ENCODE measurements around the gene ATG2B.

The ATG2B gene

GRCh38 chr14:96398921-96399320 is 35.8 kb upstream of the ATG2B start:
- Histone ChIP-seq H3K9ac (no peak overlapping the region), H3K4me2 (ENCODE audit: low read length) (no peak overlapping the region), H2AFZ (no peak overlapping the region), H3K4me1 (no peaks in the 10 kb centered on the region), H3K27me3 (ENCODE audit: control insufficient read depth, insufficient read depth, low read length) (no peaks in the 10 kb centered on the region), H3K9me3 (ENCODE audit: control insufficient read depth, low read length) (no peaks in the 10 kb centered on the region), H3K4me3 (ENCODE audit: low read depth, low read length) (no peak overlapping the region), H3K79me2 (no peaks in the 10 kb centered on the region), H3K27ac (no peak overlapping the region), H3K36me3 (ENCODE audit: control insufficient read depth, insufficient read depth, low read length) (no peaks in the 10 kb centered on the region)
- TF ChIP-seq CTCF (IDR thresholded peaks at IDR 0.05), result no peak

- H3K4me2 ChIP-seq (ENCODE audit: low read length), result no peak overlapping the region
- no peaks in the 10 kb centered on the region for H3K79me2 ChIP-seq
- no peak overlapping the region for H2AFZ ChIP-seq
- no peaks in the 10 kb centered on the region for H3K4me1 ChIP-seq
- H3K4me3 ChIP-seq (ENCODE audit: low read depth, low read length), result no peak overlapping the region
- no peak overlapping the region for H3K27ac ChIP-seq
- H3K36me3 ChIP-seq (ENCODE audit: control insufficient read depth, insufficient read depth, low read length), result no peaks in the 10 kb centered on the region
- H3K27me3 ChIP-seq (ENCODE audit: control insufficient read depth, insufficient read depth, low read length), result no peaks in the 10 kb centered on the region
- no peaks in the 10 kb centered on the region for H3K9me3 ChIP-seq (ENCODE audit: control insufficient read depth, low read length)
- no peak overlapping the region for H3K9ac ChIP-seq
- no peak for TF ChIP-seq CTCF (IDR thresholded peaks at IDR 0.05)
Measured at GRCh38 chr14:96398432-96398831, 35.3 kb upstream of the ATG2B start.

GRCh38 chr14:96394047-96394815 is 31.1 kb upstream of the ATG2B start:
- Histone ChIP-seq H3K4me2 (ENCODE audit: low read length) (no peak overlapping the region), H3K4me3 (ENCODE audit: low read depth, low read length) (no peak overlapping the region), H3K36me3 (ENCODE audit: control insufficient read depth, insufficient read depth, low read length) (no peaks in the 10 kb centered on the region), H2AFZ (no peak overlapping the region), H3K79me2 (no peaks in the 10 kb centered on the region), H3K9ac (no peak overlapping the region), H3K27me3 (ENCODE audit: control insufficient read depth, insufficient read depth, low read length) (no peaks in the 10 kb centered on the region), H3K27ac (no peak overlapping the region), H3K9me3 (ENCODE audit: control insufficient read depth, low read length) (no peaks in the 10 kb centered on the region), H3K4me1 (no peaks in the 10 kb centered on the region)
- TF ChIP-seq CTCF (IDR thresholded peaks at IDR 0.05), result no peak

GRCh38 chr14:96393071-96393691 is 30.0 kb upstream of the ATG2B start:
- H3K27ac ChIP-seq, result no peak overlapping the region
- no peaks in the 10 kb centered on the region for H3K27me3 ChIP-seq (ENCODE audit: control insufficient read depth, insufficient read depth, low read length)
- no peak for TF ChIP-seq CTCF (IDR thresholded peaks at IDR 0.05)
- H3K79me2 ChIP-seq, result no peaks in the 10 kb centered on the region
- no peaks in the 10 kb centered on the region for H3K9me3 ChIP-seq (ENCODE audit: control insufficient read depth, low read length)
- H3K4me3 ChIP-seq (ENCODE audit: low read depth, low read length), result no peak overlapping the region
- no peak overlapping the region for H3K4me2 ChIP-seq (ENCODE audit: low read length)
- no peaks in the 10 kb centered on the region for H3K36me3 ChIP-seq (ENCODE audit: control insufficient read depth, insufficient read depth, low read length)
- H3K4me1 ChIP-seq, result no peaks in the 10 kb centered on the region
- H2AFZ ChIP-seq, result no peak overlapping the region
- H3K9ac ChIP-seq, result no peak overlapping the region

Measured in parathyroid adenoma (tissue), 2 donors.